Measurements from ENCODE around the gene CDHR2.
"Not testable (repeated sequence)": the region's sequence is repeated elsewhere in the genome, so short reads cannot be mapped to it uniquely, and the experiment has no call there.

CDHR2 gene

DNA sequence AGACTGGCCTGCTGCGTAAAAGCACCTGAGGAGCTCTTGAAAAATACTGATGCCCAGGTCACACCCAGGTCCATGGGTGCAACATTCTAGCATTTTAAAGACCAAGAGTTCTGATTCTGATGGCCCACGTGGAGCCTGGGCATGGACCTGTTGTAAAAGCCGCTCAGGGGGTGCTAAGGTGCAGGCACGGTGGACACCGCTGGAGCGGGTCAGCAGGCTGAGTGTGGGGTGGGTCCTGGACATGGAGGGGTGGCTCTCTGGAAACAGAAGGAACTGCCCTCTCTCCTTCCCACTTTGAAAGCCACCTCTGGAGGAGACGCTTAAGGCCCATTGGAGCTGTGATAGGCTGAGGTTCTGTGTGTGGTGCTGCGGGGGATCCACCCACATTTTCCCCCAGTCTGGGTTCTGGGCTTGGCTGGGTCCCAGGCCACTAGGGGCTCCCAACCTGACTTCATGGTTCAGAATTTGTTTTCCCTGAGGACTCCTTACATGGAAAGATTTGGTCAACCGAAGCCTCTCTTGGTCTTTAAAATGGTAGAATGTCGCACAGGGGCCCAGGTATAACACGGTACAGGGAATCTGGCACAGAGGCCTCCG lies 44.2 kb downstream of the CDHR2 start:
- 91 to 93% methylated on average over 11 to 12 of the region's 12 CpGs for WGBS, 2 experiments
- Histone ChIP-seq H3K4me3 (ENCODE audit: insufficient read depth, low read depth, low read length) (no peak overlapping the region), H3K36me3 (ENCODE audit: control insufficient read depth, insufficient read depth, low read length) (no peaks in the 10 kb centered on the region), H3K9me3 (ENCODE audit: control insufficient read depth, low read length) (no peaks in the 10 kb centered on the region), H3K27ac (ENCODE audit: insufficient read depth, low read depth, low read length, poor library complexity, severe bottlenecking) (no peak overlapping the region), H3K27me3 (ENCODE audit: control insufficient read depth, insufficient read depth, low read length, poor library complexity, severe bottlenecking) (no peaks in the 10 kb centered on the region), H3K4me1 (ENCODE audit: control insufficient read depth, insufficient read depth, low read length) (no peaks in the 10 kb centered on the region)

- Histone ChIP-seq H3K27me3 (ENCODE audit: control insufficient read depth, insufficient read depth, low read length, poor library complexity, severe bottlenecking) (no peaks in the 10 kb centered on the region), H3K9me3 (ENCODE audit: control insufficient read depth, low read length) (no peaks in the 10 kb centered on the region), H3K4me3 (ENCODE audit: insufficient read depth, low read depth, low read length) (no peak overlapping the region), H3K4me1 (ENCODE audit: control insufficient read depth, insufficient read depth, low read length) (no peaks in the 10 kb centered on the region), H3K36me3 (ENCODE audit: control insufficient read depth, insufficient read depth, low read length) (no peaks in the 10 kb centered on the region), H3K27ac (ENCODE audit: insufficient read depth, low read depth, low read length, poor library complexity, severe bottlenecking) (no peak overlapping the region)
- 94% methylated on average over 8 of the region's 8 CpGs for WGBS, 2 experiments
These were observed 45.4 kb downstream of the CDHR2 start for GRCh38 chr5:176594554-176594953.

GRCh38 chr5:176595386-176595943 lies 46.3 kb downstream of the CDHR2 start:
- Histone ChIP-seq H3K27me3 (ENCODE audit: control insufficient read depth, insufficient read depth, low read length, poor library complexity, severe bottlenecking) (no peaks in the 10 kb centered on the region), H3K4me1 (ENCODE audit: control insufficient read depth, insufficient read depth, low read length) (no peaks in the 10 kb centered on the region), H3K27ac (ENCODE audit: insufficient read depth, low read depth, low read length, poor library complexity, severe bottlenecking) (no peak overlapping the region), H3K4me3 (ENCODE audit: insufficient read depth, low read depth, low read length) (no peak overlapping the region), H3K36me3 (ENCODE audit: control insufficient read depth, insufficient read depth, low read length) (no peaks in the 10 kb centered on the region), H3K9me3 (ENCODE audit: control insufficient read depth, low read length) (no peaks in the 10 kb centered on the region)
- WGBS, 2 experiments, result 92 to 94% methylated on average over 11 of the region's 11 CpGs

DNA sequence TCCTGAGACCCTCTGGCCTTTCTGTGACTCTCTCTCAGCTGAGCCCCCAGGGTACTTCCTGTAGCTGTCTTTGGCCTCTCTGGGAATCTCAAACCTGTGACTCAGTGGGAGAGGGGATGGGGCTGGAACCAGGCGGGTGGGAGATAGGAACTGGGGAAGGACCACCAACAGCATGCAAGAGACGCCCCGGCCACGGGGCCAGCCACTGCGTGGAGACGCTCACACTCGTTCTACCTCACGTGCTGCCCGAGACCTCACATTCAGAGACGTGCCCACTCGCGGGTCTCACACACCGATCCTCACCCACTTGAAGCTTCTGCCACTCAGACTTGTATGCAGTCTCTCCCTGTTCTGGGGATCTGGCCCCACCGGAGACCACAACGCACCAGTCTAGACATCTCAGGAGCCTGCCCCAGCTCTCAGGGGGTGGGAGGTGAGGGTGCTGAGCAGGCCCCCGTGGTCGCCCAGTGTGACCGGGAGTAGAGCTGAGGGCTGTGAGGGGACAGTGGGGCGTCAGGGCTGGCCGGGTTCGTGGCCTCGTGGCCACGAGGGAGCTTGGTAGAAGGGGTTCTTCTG lies 47.0 kb downstream of the CDHR2 start:
- WGBS, 2 experiments, result 95 to 96% methylated on average over 23 of the region's 23 CpGs
- no peaks in the 10 kb centered on the region for H3K36me3 ChIP-seq (ENCODE audit: control insufficient read depth, insufficient read depth, low read length)

GRCh38 chr5:176596689-176597416 lies 47.7 kb downstream of the CDHR2 start:
- Histone ChIP-seq H3K4me3 (ENCODE audit: insufficient read depth, low read depth, low read length) (no peak overlapping the region), H3K4me1 (ENCODE audit: control insufficient read depth, insufficient read depth, low read length) (no peaks in the 10 kb centered on the region), H3K9me3 (ENCODE audit: control insufficient read depth, low read length) (no peaks in the 10 kb centered on the region), H3K27me3 (ENCODE audit: control insufficient read depth, insufficient read depth, low read length, poor library complexity, severe bottlenecking) (no peaks in the 10 kb centered on the region), H3K27ac (ENCODE audit: insufficient read depth, low read depth, low read length, poor library complexity, severe bottlenecking) (no peak overlapping the region), H3K36me3 (ENCODE audit: control insufficient read depth, insufficient read depth, low read length) (no peaks in the 10 kb centered on the region)
- 75 to 77% methylated on average over 98 of the region's 98 CpGs for WGBS, 2 experiments

More for the DNA sequence above, 47.0 kb downstream of the CDHR2 start:
- no peaks in the 10 kb centered on the region for H3K27me3 ChIP-seq (ENCODE audit: control insufficient read depth, insufficient read depth, low read length, poor library complexity, severe bottlenecking)
- no peaks in the 10 kb centered on the region for H3K4me1 ChIP-seq (ENCODE audit: control insufficient read depth, insufficient read depth, low read length)
- H3K4me3 ChIP-seq (ENCODE audit: insufficient read depth, low read depth, low read length), result no peak overlapping the region
- no peak overlapping the region for H3K27ac ChIP-seq (ENCODE audit: insufficient read depth, low read depth, low read length, poor library complexity, severe bottlenecking)
- no peaks in the 10 kb centered on the region for H3K9me3 ChIP-seq (ENCODE audit: control insufficient read depth, low read length)

DNA sequence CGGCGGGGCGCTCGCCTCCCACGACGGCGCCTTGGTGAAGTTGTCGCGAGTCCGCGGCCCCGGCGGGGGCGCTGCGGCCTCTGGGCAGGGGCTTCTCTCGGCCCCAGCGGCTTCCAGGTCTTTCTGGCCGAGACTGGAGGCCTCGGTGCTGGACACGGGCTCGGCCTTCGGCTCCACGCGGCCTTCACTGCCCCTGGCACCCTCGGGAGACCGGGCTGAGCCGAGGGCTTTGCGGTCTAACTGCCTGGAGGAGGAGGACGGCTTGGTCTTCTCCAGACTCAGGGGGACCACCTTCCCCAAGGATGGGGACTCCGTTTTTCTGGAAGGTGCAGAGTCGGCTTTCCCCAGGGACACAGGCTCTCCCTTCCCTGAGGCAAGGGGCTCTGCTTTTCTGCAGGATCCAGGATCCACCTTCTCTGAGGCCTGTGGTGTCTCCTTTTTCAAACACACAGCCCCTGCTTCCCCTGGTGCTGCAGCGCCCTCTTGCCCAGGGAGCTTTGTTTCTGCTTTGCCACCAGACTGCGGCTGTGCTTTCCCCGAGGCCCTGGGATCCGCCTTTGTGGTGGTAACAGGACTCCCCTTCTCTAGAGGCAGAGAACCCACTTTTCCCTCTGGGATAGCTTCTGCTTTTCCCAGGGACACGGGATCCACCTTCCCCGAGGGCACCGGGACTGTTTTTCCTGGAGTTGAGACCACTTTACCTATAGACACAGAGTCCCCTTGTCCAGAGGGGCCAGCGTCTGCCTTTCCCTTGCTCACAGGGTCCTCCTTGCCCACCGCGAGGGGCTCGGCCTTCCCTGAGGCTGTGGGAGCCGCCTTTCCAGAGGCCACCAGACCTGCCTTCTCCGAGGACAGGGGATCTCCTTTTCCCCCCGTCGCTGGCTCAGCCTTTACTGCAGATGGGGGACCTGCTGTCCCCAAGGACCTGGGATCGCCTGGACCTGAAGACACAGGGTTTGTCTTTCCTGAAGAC lies 48.6 kb downstream of the CDHR2 start:
- no peak overlapping the region for H3K4me3 ChIP-seq (ENCODE audit: insufficient read depth, low read depth, low read length)
- H3K27me3 ChIP-seq (ENCODE audit: control insufficient read depth, insufficient read depth, low read length, poor library complexity, severe bottlenecking), result no peaks in the 10 kb centered on the region
- 88 to 90% methylated on average over 47 of the region's 47 CpGs for WGBS, 2 experiments
- no peaks in the 10 kb centered on the region for H3K4me1 ChIP-seq (ENCODE audit: control insufficient read depth, insufficient read depth, low read length)
- no peaks in the 10 kb centered on the region for H3K36me3 ChIP-seq (ENCODE audit: control insufficient read depth, insufficient read depth, low read length)
- H3K9me3 ChIP-seq (ENCODE audit: control insufficient read depth, low read length), result no peaks in the 10 kb centered on the region
- no peak overlapping the region for H3K27ac ChIP-seq (ENCODE audit: insufficient read depth, low read depth, low read length, poor library complexity, severe bottlenecking)

DNA sequence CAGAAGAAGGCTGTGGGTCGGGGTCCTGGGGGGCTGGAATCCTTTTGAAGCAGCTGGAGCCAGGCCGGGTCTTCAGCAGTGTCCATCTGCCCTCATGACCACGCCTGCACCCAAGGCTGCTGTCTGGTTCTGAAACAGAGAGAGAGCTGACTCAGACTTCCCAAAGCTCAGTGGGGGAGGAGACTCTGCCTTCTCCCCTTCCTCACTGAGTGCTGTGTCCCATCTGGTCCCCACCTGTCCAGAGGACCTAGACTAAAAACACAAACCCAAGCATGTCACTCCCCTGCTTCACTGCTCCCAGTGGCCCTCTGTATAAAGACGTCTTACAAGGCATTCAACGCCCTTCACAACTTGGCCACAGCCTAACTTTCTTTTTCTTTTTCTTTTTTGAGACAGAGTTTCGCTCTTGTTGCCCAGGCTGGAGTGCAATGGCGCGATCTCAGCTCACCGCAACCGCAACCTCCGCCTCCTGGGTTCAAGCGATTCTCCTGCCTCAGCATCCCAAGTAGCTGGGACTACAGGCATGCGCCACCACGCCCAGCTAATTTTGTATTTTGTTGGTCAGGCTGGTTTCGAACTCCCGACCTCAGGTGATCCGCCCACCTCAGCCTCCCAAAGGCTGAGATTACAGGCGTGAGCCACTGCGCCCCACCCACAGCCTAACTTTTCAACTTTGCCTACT lies 50.7 kb downstream of the CDHR2 start:
- not testable (repeated sequence) for H3K4me1 ChIP-seq (ENCODE audit: control insufficient read depth, insufficient read depth, low read length); H3K36me3 ChIP-seq (ENCODE audit: control insufficient read depth, insufficient read depth, low read length); H3K9me3 ChIP-seq (ENCODE audit: control insufficient read depth, low read length); H3K27ac ChIP-seq (ENCODE audit: insufficient read depth, low read depth, low read length, poor library complexity, severe bottlenecking); H3K27me3 ChIP-seq (ENCODE audit: control insufficient read depth, insufficient read depth, low read length, poor library complexity, severe bottlenecking); H3K4me3 ChIP-seq (ENCODE audit: insufficient read depth, low read depth, low read length)
- WGBS, 2 experiments, result 93 to 94% methylated on average over 19 of the region's 19 CpGs

DNA sequence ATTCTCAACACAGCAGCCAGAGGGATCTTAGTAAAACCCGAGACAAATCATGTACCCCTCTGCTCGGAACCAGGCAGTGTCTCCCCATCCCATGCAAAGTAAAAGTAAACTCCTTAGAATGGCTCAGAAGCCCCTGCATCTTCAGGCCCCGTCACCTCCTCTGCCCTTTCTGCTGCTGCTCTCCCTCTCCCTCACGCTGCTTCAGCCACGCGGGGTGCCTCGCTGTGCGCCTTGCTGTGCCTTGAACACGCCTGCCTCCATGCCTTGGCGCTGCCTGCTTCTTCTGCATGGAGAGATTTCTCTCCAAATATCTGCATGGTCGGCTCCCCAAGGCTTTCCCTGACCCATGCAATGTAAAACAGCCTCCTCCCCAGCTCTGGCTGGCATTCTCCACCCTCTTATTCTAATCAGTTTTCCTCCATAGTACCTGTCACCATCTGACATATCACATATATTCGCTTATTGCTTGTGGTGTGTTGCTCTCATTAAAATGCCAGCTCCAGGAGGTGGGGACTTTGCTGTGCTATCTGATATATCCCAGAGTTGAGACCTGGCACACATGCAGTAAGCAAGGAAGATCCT lies 52.9 kb downstream of the CDHR2 start:
- H3K27ac ChIP-seq (ENCODE audit: insufficient read depth, low read depth, low read length, poor library complexity, severe bottlenecking), result no peak overlapping the region
- H3K9me3 ChIP-seq (ENCODE audit: control insufficient read depth, low read length), result no peaks in the 10 kb centered on the region
- no peak overlapping the region for H3K4me3 ChIP-seq (ENCODE audit: insufficient read depth, low read depth, low read length)
- H3K36me3 ChIP-seq (ENCODE audit: control insufficient read depth, insufficient read depth, low read length), result no peaks in the 10 kb centered on the region
- H3K4me1 ChIP-seq (ENCODE audit: control insufficient read depth, insufficient read depth, low read length), result no peaks in the 10 kb centered on the region
- H3K27me3 ChIP-seq (ENCODE audit: control insufficient read depth, insufficient read depth, low read length, poor library complexity, severe bottlenecking), result no peaks in the 10 kb centered on the region
- WGBS, 2 experiments, result 85 to 87% methylated on average over 12 of the region's 12 CpGs

GRCh38 chr5:176603091-176603490 lies 53.9 kb downstream of the CDHR2 start:
- Histone ChIP-seq H3K4me3 (ENCODE audit: insufficient read depth, low read depth, low read length) (no peak overlapping the region), H3K36me3 (ENCODE audit: control insufficient read depth, insufficient read depth, low read length) (no peaks in the 10 kb centered on the region), H3K9me3 (ENCODE audit: control insufficient read depth, low read length) (no peaks in the 10 kb centered on the region), H3K27ac (ENCODE audit: insufficient read depth, low read depth, low read length, poor library complexity, severe bottlenecking) (no peak overlapping the region), H3K27me3 (ENCODE audit: control insufficient read depth, insufficient read depth, low read length, poor library complexity, severe bottlenecking) (no peaks in the 10 kb centered on the region), H3K4me1 (ENCODE audit: control insufficient read depth, insufficient read depth, low read length) (no peaks in the 10 kb centered on the region)
- WGBS, 2 experiments, result 22 to 27% methylated on average over 2 of the region's 2 CpGs
